Kidney (tissue), 14 donors: ENCODE measurements around the gene CDH11. TPM values are rescaled to one million over a fixed set of nuclear protein-coding genes. Genes with fewer than 3 reads are reported as not detected.

Experiments
- DNase-seq, 5 donors: peaks; one replicate each; pipeline ENCODE4 v3.0.0-alpha.2; 2013 to 2020
- FAIRE-seq: peaks from 2 replicates; lab custom pipeline; 2012; peaks lifted over from hg19 to GRCh38; lab: Jason Lieb, UNC
- H3K27ac ChIP-seq, 2 donors: one replicate each; pipeline ENCODE4 v1.7.0; 2013; ENCODE audit warnings: low read depth in 2 of 2, low read length in 2 of 2, inconsistent platforms in 1 of 2
- H3K27me3 ChIP-seq: one replicate; pipeline ENCODE4 v1.7.1; 2013; ENCODE audit warnings: low read length, inconsistent platforms; ENCODE audit not compliant: control insufficient read depth, insufficient read depth
- H3K36me3 ChIP-seq, 3 donors: one replicate each; pipeline versions ENCODE4 v1.7.0 to v1.7.1; 2013; ENCODE audit warnings: low read length in 3 of 3, control low read depth in 1 of 3, inconsistent platforms in 1 of 3; ENCODE audit not compliant: insufficient read depth in 3 of 3, control insufficient read depth in 2 of 3
- H3K4me1 ChIP-seq, 3 donors: one replicate each; pipeline versions ENCODE4 v1.7.0 to v1.7.1; 2013; ENCODE audit warnings: low read length in 3 of 3, inconsistent platforms in 1 of 3, low read depth in 1 of 3; ENCODE audit not compliant: control insufficient read depth in 2 of 3, insufficient read depth in 2 of 3
- H3K4me3 ChIP-seq, 3 donors: one replicate each; pipeline versions ENCODE4 v1.7.0 to v1.8.1; 2013; ENCODE audit warnings: low read length in 3 of 3, control low read depth in 1 of 3, inconsistent platforms in 1 of 3
- H3K9ac ChIP-seq, 3 donors: one replicate each; pipeline versions ENCODE4 v1.7.0 to v1.7.1; 2013; ENCODE audit warnings: low read length in 3 of 3, control low read depth in 1 of 3, inconsistent platforms in 1 of 3
- H3K9me3 ChIP-seq, 3 donors: one replicate each; pipeline versions ENCODE4 v1.7.0 to v1.7.1; 2013; ENCODE audit warnings: low read length in 3 of 3, control low read depth in 1 of 3, inconsistent platforms in 1 of 3; ENCODE audit not compliant: control insufficient read depth in 2 of 3, insufficient read depth in 1 of 3
- intact Hi-C: fragments of 100-400 bp; cut with DNase I; formaldehyde crosslinking; loops from one replicate; pipeline ENCODE4 v1.11.1; 2022
- polyA plus RNA-seq: library from polyadenylated mRNA; stranded (reverse); fragments of 350-450 nt; fragmentation: Illumina TruSeq; extraction: RNeasy Lipid Tissue Mini Kit (QIAGEN cat#74804); gene quantifications from one replicate; pipeline ENCODE4 v1.2.3, GENCODE V29; 2014; ENCODE audit warnings: low read depth, low replicate concordance; ENCODE audit not compliant: insufficient read depth
- total RNA-seq: library from RNA; stranded (reverse); fragmentation: NEBNext Ultra II Directional; extraction: Animal tissue kit (Norgen Biotek cat#: 25700); gene quantifications from one replicate; pipeline ENCODE4 v1.2.1, GENCODE V29; 2021
- TF ChIP-seq, protein P1 (sequence below): IDR thresholded peaks from 3 replicates; pipeline ENCODE4 v1.5.1; 2012; ENCODE audit warnings: mild to moderate bottlenecking, moderate library complexity, borderline replicate concordance; ENCODE audit not compliant: insufficient read depth; ENCODE audit errors: extremely low read depth
- donor health status: control.
- donor health status: control.
- donor health status: control.
- donor health status: control.
- donor health status: control.
- donor health status: DM: yes; HTN: yes; CAD: no.
- donor health status: Normal renal cell carcinoma (clear cell type).

Gene CDH11
- total and polyA plus RNA-seq, 2 donors from 2014 or later: 3.0 to 44.9 TPM

DNA sequence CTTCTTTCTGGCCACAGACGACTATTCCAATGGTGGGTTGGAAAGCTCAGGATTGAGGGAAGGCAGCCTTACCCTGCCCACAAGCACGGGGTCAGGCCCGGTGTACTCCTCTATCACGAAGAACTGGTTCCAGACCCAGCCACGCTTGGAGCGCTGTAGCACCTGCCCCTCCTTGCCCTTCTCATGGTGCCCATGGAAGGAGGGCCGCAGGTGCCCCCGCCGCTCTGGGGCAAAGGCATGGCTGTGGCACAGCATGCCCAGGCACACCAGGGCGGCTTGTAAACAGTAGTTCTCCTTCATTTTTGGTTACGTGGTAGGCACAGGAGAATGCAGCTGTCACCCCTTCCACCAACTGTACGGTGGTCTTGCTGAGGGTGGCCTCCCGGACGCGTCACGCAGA lies 117.3 kb downstream of the CDH11 start:
- no peaks in the 10 kb centered on the region for H3K36me3 ChIP-seq
- no peak overlapping the region for H3K27ac ChIP-seq
- H3K4me3 ChIP-seq: no peak overlapping the region
- TF ChIP-seq, protein P1, sequence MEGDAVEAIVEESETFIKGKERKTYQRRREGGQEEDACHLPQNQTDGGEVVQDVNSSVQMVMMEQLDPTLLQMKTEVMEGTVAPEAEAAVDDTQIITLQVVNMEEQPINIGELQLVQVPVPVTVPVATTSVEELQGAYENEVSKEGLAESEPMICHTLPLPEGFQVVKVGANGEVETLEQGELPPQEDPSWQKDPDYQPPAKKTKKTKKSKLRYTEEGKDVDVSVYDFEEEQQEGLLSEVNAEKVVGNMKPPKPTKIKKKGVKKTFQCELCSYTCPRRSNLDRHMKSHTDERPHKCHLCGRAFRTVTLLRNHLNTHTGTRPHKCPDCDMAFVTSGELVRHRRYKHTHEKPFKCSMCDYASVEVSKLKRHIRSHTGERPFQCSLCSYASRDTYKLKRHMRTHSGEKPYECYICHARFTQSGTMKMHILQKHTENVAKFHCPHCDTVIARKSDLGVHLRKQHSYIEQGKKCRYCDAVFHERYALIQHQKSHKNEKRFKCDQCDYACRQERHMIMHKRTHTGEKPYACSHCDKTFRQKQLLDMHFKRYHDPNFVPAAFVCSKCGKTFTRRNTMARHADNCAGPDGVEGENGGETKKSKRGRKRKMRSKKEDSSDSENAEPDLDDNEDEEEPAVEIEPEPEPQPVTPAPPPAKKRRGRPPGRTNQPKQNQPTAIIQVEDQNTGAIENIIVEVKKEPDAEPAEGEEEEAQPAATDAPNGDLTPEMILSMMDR: no peak
- intact Hi-C loops: no loop called here
- DNase-seq (no peak), FAIRE-seq (no peak)
- H3K9me3 ChIP-seq: no peaks in the 10 kb centered on the region
- H3K4me1 ChIP-seq: no peaks in the 10 kb centered on the region
- no peaks in the 10 kb centered on the region for H3K27me3 ChIP-seq
- no peak overlapping the region for H3K9ac ChIP-seq

DNA sequence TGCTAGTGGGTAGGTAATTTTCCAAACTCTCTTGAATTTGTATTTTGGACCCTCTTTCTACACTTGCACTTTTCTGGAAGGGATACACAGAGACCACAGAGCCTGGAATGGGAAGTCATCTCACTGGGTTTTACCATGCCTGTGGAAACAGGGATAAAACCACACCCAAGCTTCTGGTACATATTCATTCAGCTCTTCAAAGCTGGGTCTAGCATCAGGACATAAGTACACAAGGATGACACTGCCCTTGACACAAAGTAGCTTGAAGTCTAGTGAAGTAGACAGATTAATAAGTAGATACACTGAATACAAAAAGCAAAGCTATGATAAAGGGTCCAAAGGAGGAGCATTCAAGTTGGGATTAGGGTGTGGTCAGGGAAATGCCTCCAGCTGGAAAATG lies 118.2 kb downstream of the CDH11 start:
- TF ChIP-seq, protein P1: no peak
- H3K4me3 ChIP-seq: no peak overlapping the region
- no peaks in the 10 kb centered on the region for H3K36me3 ChIP-seq
- H3K4me1 ChIP-seq: no peaks in the 10 kb centered on the region
- no peaks in the 10 kb centered on the region for H3K27me3 ChIP-seq
- H3K27ac ChIP-seq: no peak overlapping the region
- no peak overlapping the region for H3K9ac ChIP-seq
- intact Hi-C loops: no loop called here
- H3K9me3 ChIP-seq: no peaks in the 10 kb centered on the region
- no peak for FAIRE-seq
- DNase-seq: no peak

DNA sequence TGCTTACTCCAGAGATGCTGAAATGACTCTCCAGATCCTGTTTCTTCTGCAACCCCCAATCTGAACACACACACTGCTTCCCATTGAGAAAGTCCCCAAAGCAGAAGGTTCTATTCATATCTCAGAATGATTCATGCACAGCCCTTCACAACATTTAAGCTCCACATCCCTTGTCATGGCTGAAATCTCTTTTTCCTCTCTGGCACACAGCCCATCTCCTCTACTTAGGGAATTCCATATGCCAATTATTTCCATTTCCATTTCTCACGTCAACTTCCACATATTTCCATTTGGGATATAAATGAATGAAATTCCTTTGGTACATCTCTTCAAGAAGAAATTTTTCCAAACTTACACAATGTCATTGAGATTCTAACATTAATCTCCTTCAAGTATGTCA lies 119.6 kb downstream of the CDH11 start:
- no peak overlapping the region for H3K9ac ChIP-seq
- intact Hi-C loops: no loop called here
- H3K27me3 ChIP-seq: no peaks in the 10 kb centered on the region
- no peaks in the 10 kb centered on the region for H3K9me3 ChIP-seq
- H3K4me3 ChIP-seq: no peak overlapping the region
- FAIRE-seq: no peak
- H3K36me3 ChIP-seq: no peaks in the 10 kb centered on the region
- no peaks in the 10 kb centered on the region for H3K4me1 ChIP-seq
- TF ChIP-seq, protein P1: no peak
- no peak for DNase-seq
- H3K27ac ChIP-seq: no peak overlapping the region

DNA sequence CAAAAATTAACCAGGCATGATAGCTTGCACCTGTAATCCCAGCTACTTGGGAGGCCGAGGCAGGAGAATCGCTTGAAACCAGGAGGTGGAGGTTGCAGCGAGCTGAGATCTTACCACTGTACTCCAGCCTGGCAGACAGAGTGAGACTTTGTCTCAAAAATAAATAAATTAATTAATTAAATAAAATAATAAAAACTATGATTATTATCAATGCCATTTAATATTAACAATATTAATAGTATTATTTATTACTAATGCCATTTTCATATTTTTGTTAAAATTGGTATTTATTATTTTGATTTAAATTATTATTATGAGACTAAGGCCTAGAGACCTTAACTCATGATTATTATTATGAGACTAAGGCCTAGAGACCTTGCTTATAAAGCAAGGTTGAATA lies 121.2 kb downstream of the CDH11 start:
- TF ChIP-seq, protein P1: no peak
- no peak overlapping the region for H3K27ac ChIP-seq
- H3K9ac ChIP-seq: no peak overlapping the region
- H3K4me1 ChIP-seq: no peaks in the 10 kb centered on the region
- DNase-seq: no peak
- no peaks in the 10 kb centered on the region for H3K9me3 ChIP-seq
- peak; percentile 77 for FAIRE-seq
- H3K27me3 ChIP-seq: no peaks in the 10 kb centered on the region
- H3K36me3 ChIP-seq: peaks cover 0 to 3% (median 0%) of the 10 kb centered on the region in 3 donors
- intact Hi-C loops: no loop called here
- H3K4me3 ChIP-seq: no peak overlapping the region
